MM.1S (cell line): ENCODE data around the gene ANKRD13D.
A peak's percentile ranks its signal among the peaks of the same experiment; 100 is the strongest.

ENCODE experiments used
- DNase-seq: peaks from one replicate; pipeline ENCODE4 v3.0.0-alpha.2; 2015
- H2AFZ ChIP-seq: fragments of 300-600 bp; sonication (generic); 2 replicates; pipeline ENCODE4 v1.6.0; 2016; ENCODE audit warnings: antibody characterized with exemption, low read length
- H3F3A ChIP-seq: fragments of 300-600 bp; sonication (generic); 2 replicates; pipeline ENCODE4 v1.6.1; 2016; ENCODE audit warnings: mild to moderate bottlenecking, antibody characterized with exemption, low read length, moderate library complexity, mixed read lengths; ENCODE audit not compliant: insufficient read depth
- H3K27ac ChIP-seq: fragments of 300-600 bp; sonication (generic); 2 replicates; pipeline ENCODE4 v1.5.1; 2016; ENCODE audit warnings: mild to moderate bottlenecking, low read length
- H3K27me3 ChIP-seq: fragments of 300-600 bp; sonication (generic); replicated peaks from 2 replicates; pipeline ENCODE4 v1.6.0; 2016; ENCODE audit warnings: low read length; ENCODE audit not compliant: insufficient read depth
- H3K36me3 ChIP-seq: fragments of 300-600 bp; sonication (generic); replicated peaks from 2 replicates; pipeline ENCODE4 v1.6.1; 2016; ENCODE audit warnings: mild to moderate bottlenecking, low read length, mixed read lengths; ENCODE audit not compliant: insufficient read depth
- H3K4me1 ChIP-seq: fragments of 300-600 bp; sonication (generic); 2 replicates; pipeline ENCODE4 v1.6.1; 2016; ENCODE audit warnings: low read length, mixed read lengths
- H3K4me2 ChIP-seq: fragments of 300-600 bp; sonication (generic); 2 replicates; pipeline ENCODE4 v1.6.0; 2016; ENCODE audit warnings: low read depth, low read length
- H3K4me3 ChIP-seq: fragments of 300-600 bp; sonication (generic); 2 replicates; pipeline ENCODE4 v1.5.1; 2016; ENCODE audit warnings: low read length, mixed read lengths
- H3K79me2 ChIP-seq: fragments of 300-600 bp; sonication (generic); 2 replicates; pipeline ENCODE4 v1.6.1; 2016; ENCODE audit warnings: mixed run types, low read length, mixed read lengths
- H3K9ac ChIP-seq: fragments of 300-600 bp; sonication (generic); 2 replicates; pipeline ENCODE4 v1.6.1; 2016; ENCODE audit warnings: low read length, mixed read lengths
- H3K9me2 ChIP-seq: fragments of 300-600 bp; sonication (generic); replicated peaks from 2 replicates; pipeline ENCODE4 v1.6.1; 2016; ENCODE audit warnings: mild to moderate bottlenecking, low read length, mixed read lengths; ENCODE audit not compliant: insufficient read depth
- H3K9me3 ChIP-seq: fragments of 300-600 bp; sonication (generic); replicated peaks from 2 replicates; pipeline ENCODE4 v1.6.1; 2016; ENCODE audit warnings: mild to moderate bottlenecking, low read length, mixed read lengths; ENCODE audit not compliant: insufficient read depth
- H4K20me1 ChIP-seq: fragments of 300-600 bp; sonication (generic); 2 replicates; pipeline ENCODE4 v1.6.1; 2016; ENCODE audit warnings: mild to moderate bottlenecking, low read length, moderate library complexity, mixed read lengths; ENCODE audit not compliant: insufficient read depth
- EZH2 ChIP-seq: fragments of 300-600 bp; sonication (generic); optimal IDR thresholded peaks from 2 replicates; pipeline ENCODE3; 2017; ENCODE audit warnings: low read depth, mild to moderate bottlenecking, antibody characterized with exemption, low read length, mixed read lengths
- EZH2phosphoT487 ChIP-seq: fragments of 300-600 bp; sonication (generic); IDR thresholded peaks from 2 replicates; pipeline ENCODE4 v1.6.1; 2018; ENCODE audit warnings: antibody characterized with exemption, low read length
- TF ChIP-seq, protein P1 (sequence below): fragments of 300-600 bp; sonication (generic); IDR thresholded peaks from 2 replicates; pipeline ENCODE4 v1.5.1; 2016; ENCODE audit warnings: antibody characterized with exemption, low read length, mixed read lengths

The ANKRD13D gene

DNA sequence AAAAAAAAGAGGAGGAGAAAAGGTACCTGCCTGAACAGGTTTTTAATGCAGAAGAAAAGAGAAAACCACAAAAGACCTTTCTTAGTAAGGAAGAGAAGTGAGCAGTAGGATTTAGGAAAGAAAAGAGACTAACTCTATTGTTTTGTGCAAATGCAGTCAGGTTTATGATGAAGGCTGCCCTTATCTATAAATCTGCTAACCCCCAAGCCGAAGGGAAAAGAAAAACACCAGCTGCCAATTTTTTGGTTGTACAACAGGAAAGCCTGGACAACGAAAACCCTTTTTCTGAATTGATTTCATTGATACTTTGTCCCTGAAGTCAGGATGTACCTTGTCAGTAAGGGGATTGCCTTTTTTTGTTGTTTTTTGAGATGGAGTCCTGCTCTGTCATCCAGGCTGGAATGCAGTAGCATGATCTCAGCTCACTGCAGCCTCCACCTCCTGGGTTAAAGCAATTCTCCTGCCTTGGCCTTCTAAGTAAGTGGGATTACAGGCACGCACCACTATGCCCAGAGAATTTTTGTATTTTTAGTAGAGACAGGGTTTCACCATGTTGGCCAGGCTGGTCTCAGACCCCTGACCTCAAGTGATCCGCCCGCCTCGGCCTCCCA lies 43.1 kb downstream of the ANKRD13D start:
- no peaks in the 10 kb centered on the region for H4K20me1 ChIP-seq
- H3K4me3 ChIP-seq = no peak overlapping the region
- no peaks in the 10 kb centered on the region for H3K9me2 ChIP-seq
- no peaks in the 10 kb centered on the region for H3K4me1 ChIP-seq
- no peaks in the 10 kb centered on the region for H3K9me3 ChIP-seq
- no peak overlapping the region for H2AFZ ChIP-seq
- TF ChIP-seq, protein P1, sequence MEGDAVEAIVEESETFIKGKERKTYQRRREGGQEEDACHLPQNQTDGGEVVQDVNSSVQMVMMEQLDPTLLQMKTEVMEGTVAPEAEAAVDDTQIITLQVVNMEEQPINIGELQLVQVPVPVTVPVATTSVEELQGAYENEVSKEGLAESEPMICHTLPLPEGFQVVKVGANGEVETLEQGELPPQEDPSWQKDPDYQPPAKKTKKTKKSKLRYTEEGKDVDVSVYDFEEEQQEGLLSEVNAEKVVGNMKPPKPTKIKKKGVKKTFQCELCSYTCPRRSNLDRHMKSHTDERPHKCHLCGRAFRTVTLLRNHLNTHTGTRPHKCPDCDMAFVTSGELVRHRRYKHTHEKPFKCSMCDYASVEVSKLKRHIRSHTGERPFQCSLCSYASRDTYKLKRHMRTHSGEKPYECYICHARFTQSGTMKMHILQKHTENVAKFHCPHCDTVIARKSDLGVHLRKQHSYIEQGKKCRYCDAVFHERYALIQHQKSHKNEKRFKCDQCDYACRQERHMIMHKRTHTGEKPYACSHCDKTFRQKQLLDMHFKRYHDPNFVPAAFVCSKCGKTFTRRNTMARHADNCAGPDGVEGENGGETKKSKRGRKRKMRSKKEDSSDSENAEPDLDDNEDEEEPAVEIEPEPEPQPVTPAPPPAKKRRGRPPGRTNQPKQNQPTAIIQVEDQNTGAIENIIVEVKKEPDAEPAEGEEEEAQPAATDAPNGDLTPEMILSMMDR = no peak
- TF ChIP-seq EZH2phosphoT487 (no peak), EZH2 (no peak)
- H3K4me2 ChIP-seq = no peak overlapping the region
- no peaks in the 10 kb centered on the region for H3F3A ChIP-seq
- H3K36me3 ChIP-seq = no peaks in the 10 kb centered on the region
- no peak overlapping the region for H3K9ac ChIP-seq
- H3K27me3 ChIP-seq = no peaks in the 10 kb centered on the region
- H3K79me2 ChIP-seq = no peaks in the 10 kb centered on the region
- DNase-seq = no peak
- no peak overlapping the region for H3K27ac ChIP-seq

DNA sequence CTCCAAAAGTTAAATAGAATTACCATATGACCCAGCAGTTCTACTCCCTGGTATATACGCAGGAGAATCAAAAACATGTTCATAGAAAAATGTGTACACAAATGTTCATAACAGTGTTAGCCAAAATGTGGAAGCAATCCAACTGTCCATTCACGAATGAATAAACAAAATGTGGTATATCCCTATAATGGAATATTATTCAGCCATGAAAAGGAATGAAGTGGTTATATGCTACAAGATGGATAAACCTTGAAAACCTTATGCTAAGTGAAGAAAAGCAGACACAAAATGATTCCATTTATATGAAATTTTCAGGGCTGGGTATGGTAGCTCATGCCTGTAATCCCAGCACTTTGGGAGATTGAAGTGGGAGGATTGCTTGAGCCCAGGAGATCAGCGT lies 48.2 kb downstream of the ANKRD13D start:
- H3K9me2 ChIP-seq = no peaks in the 10 kb centered on the region
- no peaks in the 10 kb centered on the region for H3K4me1 ChIP-seq
- DNase-seq = no peak
- no peaks in the 10 kb centered on the region for H4K20me1 ChIP-seq
- no peaks in the 10 kb centered on the region for H3K9me3 ChIP-seq
- TF ChIP-seq, protein P1 = no peak
- TF ChIP-seq EZH2 (no peak), EZH2phosphoT487 (no peak)
- no peak overlapping the region for H3K9ac ChIP-seq
- H3F3A ChIP-seq = no peaks in the 10 kb centered on the region
- H3K27ac ChIP-seq = no peak overlapping the region
- no peak overlapping the region for H3K4me3 ChIP-seq
- H3K79me2 ChIP-seq = no peaks in the 10 kb centered on the region
- no peaks in the 10 kb centered on the region for H3K36me3 ChIP-seq
- H2AFZ ChIP-seq = no peak overlapping the region
- no peak overlapping the region for H3K4me2 ChIP-seq
- no peaks in the 10 kb centered on the region for H3K27me3 ChIP-seq

DNA sequence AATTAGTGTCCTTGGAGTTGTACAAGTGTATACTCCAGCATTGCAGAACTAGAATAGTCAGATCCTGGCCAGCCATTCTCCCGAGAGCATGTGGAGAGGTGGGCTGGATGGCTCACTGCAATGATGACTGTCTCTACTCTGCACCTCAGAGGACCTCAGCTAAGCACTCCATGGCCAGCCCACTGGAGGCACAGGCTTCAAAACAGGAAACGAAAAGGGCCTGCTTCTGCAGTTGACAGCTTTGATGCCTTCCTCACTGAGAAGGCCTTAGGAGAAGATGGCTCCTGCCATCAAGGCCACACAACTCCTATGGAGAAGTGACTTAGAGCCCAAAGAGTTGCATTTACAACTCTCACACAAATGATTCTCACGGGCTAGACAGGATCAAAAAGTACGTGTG lies 55.2 kb downstream of the ANKRD13D start:
- peak overlapping the region; percentile 18; the same call in 1 of the 2 replicates for H3K4me2 ChIP-seq
- H3K9ac ChIP-seq = no peak overlapping the region
- no peaks in the 10 kb centered on the region for H4K20me1 ChIP-seq

More for the DNA sequence above, 55.2 kb downstream of the ANKRD13D start:
- Histone ChIP-seq H3K27me3 (no peaks in the 10 kb centered on the region), H3K36me3 (no peaks in the 10 kb centered on the region), H3F3A (peaks cover 4% of the 10 kb centered on the region; the same call in 1 of the 2 replicates), H3K4me1 (peaks cover 12% of the 10 kb centered on the region), H3K9me3 (no peaks in the 10 kb centered on the region), H3K79me2 (no peaks in the 10 kb centered on the region), H3K4me3 (no peak overlapping the region), H2AFZ (peak overlapping the region; percentile 55), H3K9me2 (no peaks in the 10 kb centered on the region), H3K27ac (no peak overlapping the region)
- no peak for DNase-seq
- no peak for TF ChIP-seq EZH2
- TF ChIP-seq, protein P1 = no peak
- no peak for TF ChIP-seq EZH2phosphoT487
